ENCODE data around the gene HAUS8.
"Not testable (repeated sequence)": the region's sequence is repeated elsewhere in the genome, so short reads cannot be mapped to it uniquely, and the experiment has no call there.

The HAUS8 gene

DNA sequence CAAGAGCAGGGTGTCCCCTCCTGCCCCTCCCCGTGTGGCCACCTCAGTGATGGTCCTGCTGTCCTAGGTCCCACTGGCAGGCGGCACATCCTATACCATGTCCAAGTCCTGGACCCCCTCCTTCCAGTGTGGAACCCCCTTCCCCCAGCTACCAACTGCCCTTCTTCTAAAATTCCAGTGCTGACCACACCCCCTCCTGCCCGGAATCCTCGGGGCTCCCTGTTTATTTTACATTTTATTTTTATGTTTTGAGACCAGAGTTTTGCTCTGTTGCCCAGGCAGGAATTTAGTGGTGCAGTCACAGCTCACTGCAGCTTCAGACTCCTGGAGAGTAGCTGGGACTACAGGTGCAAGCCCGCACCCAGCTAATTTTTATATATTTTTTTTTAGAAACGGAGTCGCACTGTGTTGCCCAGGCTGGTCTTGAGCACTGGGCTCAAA lies 47.7 kb downstream of the HAUS8 start:
- no peak for DNase-seq

DNA sequence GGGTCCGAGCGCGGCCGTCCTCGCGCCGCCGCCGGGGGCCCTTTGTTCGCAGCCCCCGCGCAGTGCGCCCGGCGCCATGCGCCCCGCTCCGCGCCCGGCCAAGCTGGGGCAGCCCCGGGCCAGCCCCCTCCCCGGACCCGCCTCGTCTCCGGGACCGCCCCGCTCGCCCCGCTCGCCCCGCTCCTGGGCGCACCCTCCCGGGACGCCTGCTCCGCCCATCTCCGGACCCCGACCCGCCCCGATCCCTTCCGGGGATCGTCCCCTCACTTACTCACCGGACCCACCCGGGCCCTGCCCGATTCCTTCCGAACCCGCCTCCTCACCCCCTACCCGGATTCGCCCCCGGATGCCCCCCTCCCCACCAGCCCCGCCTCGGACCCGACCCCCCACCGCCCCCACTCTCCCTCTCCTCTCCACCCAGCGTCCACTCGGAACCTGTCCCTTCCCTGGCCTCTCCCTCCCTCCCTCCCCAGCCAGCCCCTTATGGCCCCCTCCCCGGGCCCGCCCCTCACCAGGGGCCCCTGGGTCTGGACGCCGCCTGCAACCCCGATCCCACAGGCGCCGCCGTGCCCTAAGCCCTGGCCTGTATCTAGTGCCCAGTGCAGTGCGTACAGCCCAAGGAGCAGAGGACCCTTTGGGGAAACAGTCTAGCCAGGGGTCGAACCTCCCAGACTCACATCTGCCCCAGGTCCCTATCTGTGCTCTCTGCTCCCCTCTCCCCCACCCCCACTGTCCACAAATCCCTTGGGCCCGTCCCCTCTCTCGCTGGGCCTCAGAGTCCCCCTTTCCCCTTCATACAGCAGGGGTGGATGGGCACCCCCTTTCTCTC lies 48.3 kb downstream of the HAUS8 start, which contains the start of gene CPAMD8:
TSS of gene CPAMD8 (minus strand) at position 105 of the 829 bp plus-strand sequence. CDS start 168 bp downstream, outside the sequence.
- DNase-seq: no peak

DNA sequence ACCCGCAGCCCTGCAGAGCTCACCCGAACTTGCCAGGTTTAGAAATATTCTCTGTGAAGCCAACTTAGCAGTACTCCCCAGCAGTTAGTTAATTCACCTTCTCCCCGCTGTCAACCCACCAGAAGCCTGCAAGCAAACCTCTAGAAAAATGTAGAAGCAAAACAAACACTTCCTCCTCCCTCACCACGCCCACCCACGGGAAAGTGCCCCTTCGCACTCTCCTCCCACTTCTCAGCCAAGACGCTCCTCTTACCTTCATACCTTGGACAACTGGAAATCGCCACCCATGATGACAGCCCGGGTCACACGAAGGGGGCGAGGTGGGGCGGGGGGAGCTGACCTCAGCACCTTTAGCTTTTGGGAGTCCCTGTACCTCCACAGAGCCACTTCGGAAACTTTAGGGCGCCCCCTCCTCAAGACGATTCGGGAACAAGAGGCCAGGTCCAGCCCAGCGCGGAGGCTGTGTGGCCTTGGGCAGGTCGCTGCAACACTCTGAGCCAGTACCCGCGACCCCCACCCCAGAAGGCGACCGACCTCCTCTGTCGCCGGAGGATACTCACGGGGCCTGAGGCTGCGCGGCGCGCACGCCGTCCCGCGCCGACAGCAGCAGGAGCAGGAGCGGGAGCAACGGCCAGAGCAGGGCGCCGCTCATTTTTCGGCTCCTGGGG lies 49.1 kb downstream of the HAUS8 start:
- DNase-seq: no peak

DNA sequence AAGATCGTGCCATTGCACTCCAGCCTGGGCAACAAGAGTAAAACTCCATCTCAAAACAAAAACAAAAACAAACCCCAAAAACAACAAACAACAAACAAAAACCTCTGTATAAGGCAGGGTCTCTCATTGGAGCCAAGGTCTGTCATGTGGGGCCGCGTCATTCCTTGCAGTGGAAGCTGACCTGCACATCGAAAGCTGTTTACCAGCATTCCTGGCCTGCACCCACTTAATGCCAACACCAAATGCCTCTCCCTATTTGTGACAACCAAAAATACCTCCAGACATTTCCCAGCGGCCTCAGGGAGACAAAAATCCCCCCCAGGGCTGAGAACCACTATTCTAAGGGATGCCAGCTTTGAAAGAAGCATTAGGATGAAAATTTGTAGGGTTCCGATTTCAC lies 49.9 kb downstream of the HAUS8 start:
- DNase-seq: no peak

DNA sequence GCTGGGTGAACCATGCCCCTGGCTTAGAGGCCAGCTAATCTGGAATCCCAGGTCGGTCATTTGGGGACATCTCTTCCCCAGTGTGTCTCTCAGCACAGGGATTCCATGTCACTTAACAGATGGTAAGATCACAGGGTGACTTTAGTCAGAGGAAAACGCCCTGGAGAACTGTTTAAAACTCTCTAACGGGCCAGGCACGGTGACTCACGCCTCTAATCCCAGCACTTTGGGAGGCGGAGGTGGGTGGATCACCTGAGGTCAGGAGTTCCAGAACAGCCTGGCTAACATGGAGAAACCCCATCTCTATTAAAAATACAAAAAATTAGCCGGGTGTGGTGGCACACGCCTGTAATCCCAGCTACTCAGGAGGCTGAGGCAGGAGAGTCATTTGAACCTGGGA lies 50.3 kb downstream of the HAUS8 start:
- not testable (repeated sequence) for DNase-seq

DNA sequence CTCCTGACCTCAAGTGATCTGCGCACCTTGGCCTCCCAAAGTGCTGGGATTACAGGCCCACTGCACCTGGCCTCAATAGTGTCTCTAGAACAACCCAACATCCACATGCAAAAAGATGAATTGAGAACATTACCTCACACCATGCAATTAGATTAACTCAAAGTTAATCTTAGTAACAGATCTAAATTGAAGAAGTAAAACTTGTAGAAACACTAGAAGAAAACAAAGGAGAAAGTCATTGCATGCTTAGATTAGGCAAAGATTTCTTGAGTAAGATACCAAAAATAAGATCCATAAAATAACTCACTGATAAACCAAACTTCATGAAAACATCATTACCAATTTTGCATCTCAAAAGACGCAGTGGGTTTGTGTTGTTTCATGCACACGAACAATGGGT lies 51.4 kb downstream of the HAUS8 start:
- no peak for DNase-seq

DNA sequence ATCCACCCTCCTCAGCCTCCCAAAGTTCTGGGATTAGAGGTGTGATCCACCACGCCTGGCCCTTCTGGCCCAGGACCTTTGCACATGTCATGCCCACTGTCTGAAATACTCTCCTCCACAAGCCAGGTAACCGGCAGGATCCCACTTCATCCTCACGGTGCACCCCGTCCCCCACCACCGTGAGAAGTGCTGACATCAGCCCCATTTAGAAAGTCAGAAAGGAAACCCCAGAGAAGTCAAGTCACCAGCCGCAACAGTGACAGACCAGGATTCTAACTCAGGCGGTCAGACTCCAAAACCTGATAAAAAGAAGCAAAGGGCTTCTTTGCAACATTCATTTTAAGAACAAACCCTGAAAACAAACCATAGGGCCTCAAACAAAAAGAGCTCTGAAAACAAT lies 52.5 kb downstream of the HAUS8 start:
- no peak for DNase-seq

DNA sequence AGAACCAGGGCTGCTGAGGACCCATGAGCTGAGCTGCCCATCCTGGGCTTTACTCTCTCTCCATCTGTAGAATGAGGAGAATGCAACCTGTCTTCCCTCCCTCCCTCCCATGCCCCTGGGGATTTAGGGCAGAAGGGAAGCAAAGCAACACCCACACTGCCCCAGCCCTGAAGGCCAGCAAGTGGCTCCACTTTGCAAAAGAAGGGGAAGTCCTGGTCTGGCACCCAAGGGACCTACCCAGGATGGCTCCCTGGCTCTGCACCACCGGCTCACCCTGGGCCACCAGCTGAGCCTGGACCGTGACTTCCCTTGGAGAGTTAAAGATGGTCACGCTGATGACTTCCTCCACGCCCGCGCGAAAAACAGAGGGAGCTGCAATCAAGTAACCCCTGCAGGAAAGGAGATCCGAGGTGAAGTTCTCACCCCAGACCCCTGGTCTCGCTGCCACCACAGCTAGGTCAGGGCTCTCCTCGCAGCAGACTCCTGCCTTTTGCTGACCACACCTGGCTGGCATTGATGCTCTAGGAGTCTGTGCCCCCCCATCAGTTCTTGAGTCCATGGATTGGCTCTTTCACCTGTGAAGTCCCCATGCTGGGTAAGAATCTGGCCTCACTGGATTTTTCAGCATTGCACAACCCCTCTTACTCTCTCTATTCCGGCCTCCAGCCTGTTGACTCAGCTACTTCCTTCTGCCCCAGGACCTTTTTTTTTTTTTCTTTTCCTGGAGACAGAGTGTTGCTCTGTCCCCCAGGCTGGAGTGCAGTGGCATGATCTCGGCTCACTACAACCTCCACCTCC lies 53.3 kb downstream of the HAUS8 start:
- no peak for DNase-seq

DNA sequence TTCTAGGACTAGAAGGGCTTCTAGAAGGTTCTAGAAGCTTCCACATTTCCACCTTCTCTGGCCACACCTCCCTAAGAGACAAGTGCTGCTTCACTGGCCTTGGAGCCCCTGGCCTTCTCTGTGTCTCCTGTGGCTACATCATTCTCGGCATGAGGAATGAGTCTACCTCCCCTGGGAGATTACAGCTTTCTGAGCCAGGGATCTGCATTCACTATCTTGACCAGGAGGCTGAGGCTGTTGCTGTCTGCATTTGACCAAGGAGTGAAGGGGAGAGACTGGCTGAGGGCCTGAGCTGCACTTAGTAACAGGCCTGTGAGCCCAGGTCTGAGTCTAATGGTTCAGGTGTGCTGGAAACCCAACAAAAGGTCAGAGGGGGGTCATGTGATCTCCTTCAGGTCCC lies 53.9 kb downstream of the HAUS8 start:
- no peak for DNase-seq

DNA sequence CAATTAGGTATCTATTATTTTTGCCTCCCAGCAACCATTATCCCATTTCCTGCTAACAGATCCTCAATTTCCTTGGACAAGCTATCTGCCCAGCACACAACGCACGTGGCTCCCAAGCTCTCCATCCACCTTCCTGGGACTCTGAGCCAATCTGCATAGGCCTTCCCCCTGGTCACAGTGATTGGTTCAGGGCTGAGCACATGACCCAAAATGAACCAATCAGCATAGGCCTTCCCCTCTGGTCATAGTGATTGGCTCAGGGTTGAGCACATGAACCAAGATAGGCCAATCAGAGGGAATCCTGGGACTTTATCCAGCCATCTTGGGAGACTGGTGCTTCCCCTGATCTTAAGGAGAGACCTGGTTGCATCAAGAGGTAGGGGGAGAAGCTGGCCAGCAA lies 54.4 kb downstream of the HAUS8 start:
- DNase-seq: no peak

DNA sequence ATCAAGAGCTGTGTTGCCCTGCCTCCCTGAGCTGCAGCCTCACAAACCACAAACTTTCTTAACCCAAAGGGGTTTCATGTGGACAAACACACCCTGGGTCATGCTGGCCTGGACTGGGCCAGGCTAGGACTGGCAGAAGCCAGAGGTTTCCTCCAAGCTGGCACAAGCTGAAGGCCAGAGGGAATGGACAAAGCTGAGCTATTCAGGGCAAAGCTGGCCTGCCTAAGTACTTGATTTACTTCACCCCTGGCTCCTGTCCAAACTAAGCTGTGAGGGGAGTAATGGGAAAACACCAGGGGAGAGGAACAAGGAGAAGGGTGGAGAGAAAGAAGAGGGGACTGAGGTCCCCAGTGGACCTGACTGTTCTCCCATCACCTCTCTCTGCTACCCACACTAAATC lies 54.9 kb downstream of the HAUS8 start:
- DNase-seq: no peak

DNA sequence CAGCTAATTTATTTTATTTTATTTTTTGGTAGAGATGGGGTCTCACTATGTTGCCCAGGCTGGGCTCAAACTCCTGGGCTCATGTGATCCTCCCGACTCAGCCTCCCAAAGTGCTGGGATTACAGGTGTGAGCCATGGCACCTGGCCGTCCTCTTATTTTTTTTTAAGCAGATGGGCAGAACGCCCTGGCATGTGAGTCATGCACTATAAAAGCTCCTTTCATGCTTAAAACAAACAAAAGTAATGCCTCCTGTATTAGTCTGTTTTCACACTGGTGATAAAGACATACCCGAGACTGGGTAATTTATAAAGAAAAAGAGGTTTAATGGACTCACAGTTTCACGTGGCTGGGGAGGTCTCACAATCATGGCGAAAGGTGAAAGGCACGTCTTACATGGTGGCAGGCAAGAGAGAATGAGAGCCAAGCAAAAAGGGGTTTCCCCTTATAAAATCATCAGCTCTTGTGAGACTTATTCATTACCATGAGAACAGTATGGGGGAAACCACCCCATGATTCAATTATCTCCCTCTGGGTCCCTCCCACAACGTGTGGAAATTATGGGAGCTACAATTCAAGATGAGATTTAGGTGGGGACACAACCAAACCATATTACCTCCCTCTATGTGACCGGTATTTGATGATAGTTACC lies 60.9 kb downstream of the HAUS8 start:
- DNase-seq: not testable (repeated sequence)

DNA sequence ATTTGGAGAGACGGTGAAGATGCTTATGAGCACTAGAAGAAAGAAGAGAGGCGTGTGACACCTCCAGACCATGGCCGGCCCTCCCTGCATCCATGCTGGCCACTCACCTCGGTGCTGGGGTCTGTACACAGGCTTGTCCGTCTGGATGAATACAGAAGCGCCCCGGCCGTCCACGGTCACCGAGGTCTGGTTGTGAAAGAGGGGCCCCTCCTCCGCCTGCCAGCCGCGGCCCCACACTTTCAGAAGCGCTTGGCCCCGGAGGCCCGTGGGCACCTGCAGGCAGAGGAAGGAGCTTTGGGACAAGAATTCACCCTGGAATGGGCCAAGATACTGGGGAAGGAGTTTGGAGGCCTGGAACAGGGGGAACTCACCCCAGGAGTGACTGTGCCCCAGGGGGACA lies 63.8 kb downstream of the HAUS8 start:
- no peak for DNase-seq

DNA sequence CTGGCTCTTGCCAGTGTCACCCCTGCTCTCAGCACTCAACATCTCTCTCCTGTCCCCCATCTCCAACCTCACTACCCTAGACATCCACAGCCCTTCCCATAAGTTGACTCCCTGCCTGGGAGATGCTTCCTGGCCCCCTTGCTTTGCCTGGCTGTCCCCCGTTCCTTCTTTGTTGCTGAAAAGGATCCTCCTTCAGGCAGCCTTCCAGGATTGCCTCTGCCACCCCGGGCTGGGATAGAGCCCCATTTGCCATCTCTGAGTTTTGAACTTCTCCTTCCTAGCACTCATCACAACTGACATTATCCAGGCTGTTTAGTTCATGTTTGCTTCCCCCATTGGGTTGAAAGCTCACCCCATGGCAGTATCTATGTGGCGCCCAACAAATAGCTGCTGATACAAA lies 68.7 kb downstream of the HAUS8 start:
- no peak for DNase-seq

DNA sequence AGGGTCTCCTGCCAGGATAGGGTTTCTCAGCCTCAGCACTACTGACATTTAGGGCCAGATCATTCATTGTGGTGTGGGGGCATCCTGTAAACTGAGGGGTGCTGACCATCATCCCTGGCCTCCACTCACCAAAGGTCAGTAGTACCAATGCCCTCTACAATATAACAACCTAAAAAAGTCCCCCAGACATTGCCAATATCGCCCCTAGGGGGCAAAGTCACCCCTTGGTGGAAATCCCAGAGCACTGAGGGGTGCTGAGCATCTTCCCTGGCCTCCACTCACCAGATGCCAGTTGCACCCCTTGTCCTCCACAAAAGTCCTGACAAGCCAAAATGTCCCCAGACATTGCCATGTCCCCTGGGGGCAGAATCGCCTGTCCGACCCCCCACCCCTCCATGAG lies 70.3 kb downstream of the HAUS8 start:
- no peak for DNase-seq

DNA sequence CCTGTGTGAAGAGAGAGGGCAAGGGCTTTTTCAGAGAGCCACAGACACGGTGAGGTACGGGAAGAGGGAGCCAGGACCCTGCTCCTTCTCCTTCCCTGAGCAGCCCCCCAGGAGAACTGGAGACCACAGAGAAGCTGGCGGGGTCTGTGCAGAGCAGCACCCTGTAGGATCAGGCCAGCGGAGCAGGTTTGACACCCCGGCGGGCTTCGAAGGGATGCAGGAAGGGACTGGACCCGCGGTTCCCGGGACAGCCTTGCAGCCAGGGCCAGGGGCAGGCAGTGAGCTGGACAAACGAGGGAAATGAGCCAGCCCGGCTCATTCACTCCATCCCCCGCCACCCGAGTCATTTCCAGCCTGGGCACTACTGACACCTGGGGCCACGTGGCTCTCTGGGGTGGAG lies 70.9 kb downstream of the HAUS8 start:
- DNase-seq: no peak

DNA sequence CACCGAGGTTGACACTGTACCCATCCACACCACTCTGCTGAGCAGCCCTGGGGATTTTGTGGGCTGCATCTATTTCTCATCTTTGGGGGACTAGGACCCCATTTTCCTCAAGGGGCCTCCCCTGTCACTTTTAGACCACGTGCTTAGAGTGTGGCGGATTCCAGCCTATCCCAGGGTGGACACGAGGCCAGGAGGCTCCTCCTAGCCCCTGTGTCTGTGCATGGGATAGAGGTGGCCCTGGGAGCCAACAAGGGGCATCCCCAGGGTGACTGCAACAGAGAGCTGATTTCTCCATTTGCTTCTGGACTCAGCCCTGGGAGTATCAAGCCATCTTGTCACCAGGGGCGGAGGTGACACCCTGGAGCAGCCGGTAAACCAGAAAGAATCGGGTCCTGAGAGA lies 72.8 kb downstream of the HAUS8 start:
- no peak for DNase-seq

DNA sequence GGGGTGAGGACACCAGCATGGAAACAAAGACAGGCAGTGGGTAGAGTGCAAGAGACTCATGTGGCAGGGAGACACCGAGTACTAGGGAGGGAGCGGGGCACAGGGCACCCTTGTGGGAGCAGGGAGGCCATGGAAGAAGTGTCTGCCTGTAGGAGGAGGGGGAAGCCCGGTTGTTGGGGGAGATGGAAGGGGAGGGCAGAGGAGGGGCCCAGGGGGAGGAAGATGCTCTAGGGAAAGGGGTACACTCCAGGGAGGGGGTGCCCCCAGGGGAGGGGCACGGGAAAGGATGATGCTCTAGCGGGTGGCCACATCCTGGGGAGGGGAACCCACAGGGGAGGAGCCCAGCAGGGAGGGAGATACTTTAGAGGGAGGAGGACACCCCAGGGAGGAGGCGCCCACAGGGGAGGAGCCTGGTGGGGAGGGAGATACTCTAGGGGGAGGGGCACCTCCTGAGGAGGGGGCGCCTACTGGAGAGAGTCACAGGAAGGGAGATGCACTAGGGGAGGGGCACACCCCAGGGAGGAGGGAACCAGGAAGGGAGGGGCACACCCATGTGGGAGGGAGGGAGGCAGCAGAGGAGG lies 73.6 kb downstream of the HAUS8 start:
- no peak for DNase-seq
